Peyer's patch (tissue), 4 donors: ENCODE data around the gene RGS9BP. TPM values are rescaled to one million over a fixed set of nuclear protein-coding genes. Genes with fewer than 3 reads are reported as not detected.

ENCODE experiments used
- DNase-seq, 3 donors: peaks; one replicate each; pipeline ENCODE4 v3.0.0-alpha.2; 2017 to 2019
- H3K27ac ChIP-seq, 4 donors: fragments of 200-600 bp; sonication (generic); one replicate each; pipeline ENCODE4 v1.5.1; 2016 to 2019
- H3K27me3 ChIP-seq, 2 donors: fragments of 200-600 bp; sonication (generic); one replicate each; pipeline ENCODE4 v1.5.1; 2019
- H3K36me3 ChIP-seq, 3 donors: fragments of 200-600 bp; sonication (generic); one replicate each; pipeline ENCODE4 v1.5.1; 2016 to 2019
- H3K4me1 ChIP-seq, 4 donors: fragments of 200-600 bp; sonication (generic); one replicate each; pipeline ENCODE4 v1.5.1; 2016 to 2019
- H3K4me3 ChIP-seq, 4 donors: fragments of 200-600 bp; sonication (generic); 1 replicate in 3 of 4; 2 replicates in 1 of 4; pipeline ENCODE4 v1.5.1; 2016 to 2019; ENCODE audit warnings: mild to moderate bottlenecking in 1 of 4
- H3K9me3 ChIP-seq, 4 donors: fragments of 200-600 bp; sonication (generic); one replicate each; pipeline ENCODE4 v1.5.1; 2016 to 2019; ENCODE audit warnings: mild to moderate bottlenecking in 1 of 4
- CTCF ChIP-seq, 6 experiments: fragments of 450-650 bp in 4 of 6; fragments of 200-600 bp in 2 of 6; sonication (generic) in 1 of 6; IDR thresholded peaks; one replicate each; pipeline ENCODE4 v1.5.1; 2017 to 2019; ENCODE audit warnings: antibody characterized with exemption in 6 of 6, mild to moderate bottlenecking in 3 of 6, moderate library complexity in 1 of 6
- POLR2A ChIP-seq, 2 donors: fragments of 450-650 bp; IDR thresholded peaks; one replicate each; pipeline ENCODE4 v1.5.1; 2017; ENCODE audit warnings: antibody characterized with exemption in 2 of 2, mild to moderate bottlenecking in 2 of 2, moderate library complexity in 2 of 2
- total RNA-seq, 4 donors: library from RNA; depleted of rRNA; stranded (reverse); fragments of >200 nt; gene quantifications; one replicate each; pipeline ENCODE4 v1.1.0, GENCODE V29; 2016

The RGS9BP gene
- total RNA-seq, 4 donors from 2014 or later: 0.67 TPM; not detected in 3

- no peaks in the 10 kb centered on the region for H3K9me3 ChIP-seq
- H3K4me1 ChIP-seq: peaks cover 0 to 6% (median under 1%) of the 10 kb centered on the region in 4 donors
- no peak overlapping the region for H3K27ac ChIP-seq
- TF ChIP-seq POLR2A (IDR thresholded peaks at IDR 0.05): no peak
- TF ChIP-seq CTCF (IDR thresholded peaks at IDR 0.05): no peak
- DNase-seq: no peak
- no peak overlapping the region for H3K4me3 ChIP-seq
- H3K36me3 ChIP-seq: peaks cover 0 to 40% (median 0%) of the 10 kb centered on the region in 3 donors
- no peaks in the 10 kb centered on the region for H3K27me3 ChIP-seq
Observed at GRCh38 chr19:32658075-32658474, 17.6 kb upstream of the RGS9BP start.

- Histone ChIP-seq H3K27ac (no peak overlapping the region), H3K4me1 (peaks cover 0 to 6% (median 0%) of the 10 kb centered on the region in 4 donors), H3K36me3 (peaks cover 0 to 40% (median 0%) of the 10 kb centered on the region in 3 donors), H3K9me3 (no peaks in the 10 kb centered on the region), H3K4me3 (no peak overlapping the region), H3K27me3 (no peaks in the 10 kb centered on the region)
- TF ChIP-seq POLR2A (IDR thresholded peaks at IDR 0.05) (no peak), CTCF (IDR thresholded peaks at IDR 0.05) (no peak)
- no peak for DNase-seq
Observed at GRCh38 chr19:32658527-32658926, 17.1 kb upstream of the RGS9BP start.

GRCh38 chr19:32661318-32661717 lies 14.3 kb upstream of the RGS9BP start:
- no peak for TF ChIP-seq CTCF (IDR thresholded peaks at IDR 0.05)
- TF ChIP-seq POLR2A (IDR thresholded peaks at IDR 0.05): no peak
- Histone ChIP-seq H3K27ac (no peak overlapping the region), H3K9me3 (no peaks in the 10 kb centered on the region), H3K27me3 (no peaks in the 10 kb centered on the region), H3K4me1 (no peaks in the 10 kb centered on the region), H3K36me3 (peaks cover 0 to 23% (median 0%) of the 10 kb centered on the region in 3 donors), H3K4me3 (no peak overlapping the region)
- DNase-seq: no peak

GRCh38 chr19:32662186-32662585 lies 13.5 kb upstream of the RGS9BP start:
- no peaks in the 10 kb centered on the region for H3K27me3 ChIP-seq
- DNase-seq: peak in 1 of 3 donors; percentile 26
- no peak overlapping the region for H3K4me3 ChIP-seq
- TF ChIP-seq POLR2A (IDR thresholded peaks at IDR 0.05) (no peak), CTCF (IDR thresholded peaks at IDR 0.05) (no peak)
- no peaks in the 10 kb centered on the region for H3K4me1 ChIP-seq
- no peak overlapping the region for H3K27ac ChIP-seq
- no peaks in the 10 kb centered on the region for H3K9me3 ChIP-seq
- peaks cover 0 to 14% (median 0%) of the 10 kb centered on the region in 3 donors for H3K36me3 ChIP-seq

- TF ChIP-seq POLR2A (IDR thresholded peaks at IDR 0.05) (no peak), CTCF (IDR thresholded peaks at IDR 0.05) (no peak)
- no peak overlapping the region for H3K27ac ChIP-seq
- no peaks in the 10 kb centered on the region for H3K9me3 ChIP-seq
- H3K27me3 ChIP-seq: no peaks in the 10 kb centered on the region
- DNase-seq: no peak
- peaks cover 0 to 12% (median 2%) of the 10 kb centered on the region in 4 donors for H3K4me1 ChIP-seq
- no peaks in the 10 kb centered on the region for H3K36me3 ChIP-seq
- H3K4me3 ChIP-seq: no peak overlapping the region
Observed at GRCh38 chr19:32666084-32666483, 9.6 kb upstream of the RGS9BP start.

- H3K4me3 ChIP-seq: no peak overlapping the region
- DNase-seq: no peak
- H3K27me3 ChIP-seq: no peaks in the 10 kb centered on the region
- peaks cover 3 to 31% (median 8%) of the 10 kb centered on the region in 4 donors for H3K4me1 ChIP-seq
- H3K9me3 ChIP-seq: no peaks in the 10 kb centered on the region
- no peaks in the 10 kb centered on the region for H3K36me3 ChIP-seq
- TF ChIP-seq CTCF (IDR thresholded peaks at IDR 0.05) (no peak), POLR2A (IDR thresholded peaks at IDR 0.05) (no peak)
- H3K27ac ChIP-seq: no peak overlapping the region
Observed at GRCh38 chr19:32669310-32669709, 6.3 kb upstream of the RGS9BP start.
